ENCODE data around the gene CACNA1S.

DNA sequence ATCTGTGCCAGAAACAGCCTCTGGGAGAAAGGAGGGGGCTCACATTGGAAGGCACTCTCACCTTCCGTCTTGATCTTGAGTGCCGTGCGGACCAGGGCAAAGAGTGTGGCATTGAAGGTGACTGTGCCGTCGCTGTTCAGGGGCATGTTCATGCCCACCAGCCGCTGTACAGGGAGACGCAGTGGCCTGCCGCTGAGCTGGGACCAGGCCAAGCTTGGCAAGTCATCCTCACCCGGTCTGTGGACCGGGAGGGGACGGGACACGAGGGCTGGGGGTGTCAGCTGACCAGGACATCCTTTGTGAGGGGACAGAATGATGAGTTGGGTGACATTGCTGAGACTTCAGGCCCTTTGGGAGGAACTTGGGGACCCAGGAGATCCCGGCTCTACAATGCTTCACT lies 63.7 kb downstream of the CACNA1S start:
- TF ChIP-seq, protein P1, sequence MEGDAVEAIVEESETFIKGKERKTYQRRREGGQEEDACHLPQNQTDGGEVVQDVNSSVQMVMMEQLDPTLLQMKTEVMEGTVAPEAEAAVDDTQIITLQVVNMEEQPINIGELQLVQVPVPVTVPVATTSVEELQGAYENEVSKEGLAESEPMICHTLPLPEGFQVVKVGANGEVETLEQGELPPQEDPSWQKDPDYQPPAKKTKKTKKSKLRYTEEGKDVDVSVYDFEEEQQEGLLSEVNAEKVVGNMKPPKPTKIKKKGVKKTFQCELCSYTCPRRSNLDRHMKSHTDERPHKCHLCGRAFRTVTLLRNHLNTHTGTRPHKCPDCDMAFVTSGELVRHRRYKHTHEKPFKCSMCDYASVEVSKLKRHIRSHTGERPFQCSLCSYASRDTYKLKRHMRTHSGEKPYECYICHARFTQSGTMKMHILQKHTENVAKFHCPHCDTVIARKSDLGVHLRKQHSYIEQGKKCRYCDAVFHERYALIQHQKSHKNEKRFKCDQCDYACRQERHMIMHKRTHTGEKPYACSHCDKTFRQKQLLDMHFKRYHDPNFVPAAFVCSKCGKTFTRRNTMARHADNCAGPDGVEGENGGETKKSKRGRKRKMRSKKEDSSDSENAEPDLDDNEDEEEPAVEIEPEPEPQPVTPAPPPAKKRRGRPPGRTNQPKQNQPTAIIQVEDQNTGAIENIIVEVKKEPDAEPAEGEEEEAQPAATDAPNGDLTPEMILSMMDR (IDR thresholded peaks at IDR 0.05; ENCODE audit: poor library complexity) = no peak
- TF ChIP-seq EZH2phosphoT487 (IDR thresholded peaks at IDR 0.05; ENCODE audit: low read depth, severe bottlenecking, unreplicated experiment) (no peak), EZH2 (IDR thresholded peaks at IDR 0.05; ENCODE audit: borderline replicate concordance) (no peak)

Measured in hepatocyte (in vitro differentiated cells).